SKM-1 (cell line): Measurements from ENCODE around the gene PLPPR1.
"Not testable (repeated sequence)": the region's sequence is repeated elsewhere in the genome, so short reads cannot be mapped to it uniquely, and the experiment has no call there.

Source experiments
- DNase-seq: peaks from one replicate; lab custom pipeline; 2025; ENCODE audit not compliant: unreplicated experiment; lab: John Stamatoyannopoulos, UW

PLPPR1 gene

GRCh38 chr9:101121836-101122399 is 93.4 kb downstream of the PLPPR1 start:
- DNase-seq, result no peak

DNA sequence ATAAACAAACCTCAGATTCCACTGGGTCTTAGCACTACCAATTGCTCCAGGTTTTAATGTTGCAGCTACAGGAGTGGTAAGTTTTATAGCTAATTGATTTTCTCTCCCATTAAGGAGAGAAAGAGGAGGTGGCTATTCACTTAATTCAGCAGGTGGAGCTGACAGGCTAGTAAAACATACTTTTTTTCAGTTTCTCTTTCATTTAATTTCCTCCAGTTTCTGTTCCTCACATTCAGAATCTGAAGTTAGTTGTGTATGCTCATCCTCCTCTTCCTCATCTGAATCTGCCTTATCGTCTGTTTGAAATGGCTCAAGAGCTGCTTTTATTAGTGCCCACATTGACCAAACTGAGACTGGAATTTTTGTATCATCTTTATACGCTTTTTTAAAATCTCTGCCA is 98.0 kb downstream of the PLPPR1 start:
- DNase-seq, result no peak

DNA sequence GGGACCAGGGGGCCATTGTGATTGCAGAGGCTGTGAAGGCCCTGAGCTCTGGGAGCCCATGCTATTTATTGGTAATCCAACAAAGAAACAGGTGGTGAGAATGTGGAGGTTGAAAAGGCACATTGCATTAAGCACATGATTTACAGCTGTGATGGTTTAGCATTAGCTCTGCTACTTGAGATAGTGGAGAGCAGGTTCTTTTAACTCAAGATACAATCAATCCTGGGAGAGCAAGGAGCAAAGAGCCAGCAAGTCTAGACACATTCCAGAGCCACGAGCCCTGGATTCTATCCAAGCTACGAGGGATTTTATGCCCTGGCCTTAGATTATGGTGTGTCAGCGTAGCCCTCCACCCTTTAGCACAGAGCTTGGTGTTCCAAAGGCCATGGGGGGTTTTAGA is 98.8 kb downstream of the PLPPR1 start:
- DNase-seq, result not testable (repeated sequence)

DNA sequence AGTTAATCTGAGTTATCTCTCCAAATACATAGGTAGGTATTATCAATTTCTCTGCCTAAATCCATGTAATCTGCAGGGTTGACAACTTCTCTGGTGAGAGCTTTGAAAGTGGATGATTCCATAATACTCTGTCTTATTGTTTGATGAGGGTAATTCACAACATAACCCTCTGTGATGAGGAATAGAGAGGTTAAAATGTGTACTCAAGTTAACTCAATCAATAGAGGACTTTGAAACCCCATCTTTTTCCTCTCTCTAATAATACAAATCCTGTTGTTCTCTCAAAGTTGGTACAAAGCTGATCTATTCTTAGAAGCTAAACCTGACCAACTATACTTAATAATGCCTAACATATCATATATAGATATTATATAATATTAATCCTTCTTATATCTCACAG is 100.1 kb downstream of the PLPPR1 start:
- no peak for DNase-seq

GRCh38 chr9:101130054-101130453 is 101.5 kb downstream of the PLPPR1 start:
- DNase-seq, result no peak

DNA sequence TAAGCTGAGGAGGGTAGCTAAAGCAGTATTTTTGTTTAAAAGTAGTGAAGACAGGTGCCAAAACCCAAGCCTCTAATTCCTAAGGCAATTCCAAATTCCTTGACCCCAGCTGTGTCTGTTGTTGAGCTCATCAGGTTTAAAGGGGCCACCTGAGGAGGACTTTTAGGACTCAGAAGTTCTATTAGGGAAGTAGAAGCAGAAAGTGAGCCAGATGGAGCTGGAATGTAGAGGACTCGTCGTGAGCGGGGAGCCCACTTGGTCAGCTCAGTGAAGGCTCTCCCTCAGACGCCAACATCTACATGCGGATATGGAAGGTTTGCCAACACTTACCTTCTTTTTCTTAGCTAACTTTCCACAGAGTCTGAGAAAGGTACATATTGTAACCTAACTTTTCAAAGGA is 102.8 kb downstream of the PLPPR1 start:
- no peak for DNase-seq

GRCh38 chr9:101132801-101133200 is 104.3 kb downstream of the PLPPR1 start:
- no peak for DNase-seq

GRCh38 chr9:101138509-101138908 is 110.0 kb downstream of the PLPPR1 start:
- no peak for DNase-seq

DNA sequence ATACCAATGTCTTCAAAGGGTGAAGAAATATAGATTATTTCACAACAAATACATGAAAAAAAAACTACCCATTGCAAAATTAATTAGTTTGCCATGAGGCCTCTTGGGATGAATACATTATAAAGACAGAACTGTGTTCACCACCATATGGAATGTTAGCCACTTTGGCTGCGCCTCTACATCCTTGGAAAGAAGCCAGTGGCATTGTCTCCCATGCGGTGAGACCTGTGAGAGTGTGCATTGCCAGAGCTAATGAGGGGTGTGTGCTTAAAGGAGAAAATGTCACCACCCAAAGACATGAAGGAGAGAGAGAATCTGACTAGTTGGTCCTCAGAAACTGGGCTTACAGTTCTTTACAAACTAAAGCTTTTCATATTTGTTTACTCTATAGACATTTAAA is 110.6 kb downstream of the PLPPR1 start:
- no peak for DNase-seq

DNA sequence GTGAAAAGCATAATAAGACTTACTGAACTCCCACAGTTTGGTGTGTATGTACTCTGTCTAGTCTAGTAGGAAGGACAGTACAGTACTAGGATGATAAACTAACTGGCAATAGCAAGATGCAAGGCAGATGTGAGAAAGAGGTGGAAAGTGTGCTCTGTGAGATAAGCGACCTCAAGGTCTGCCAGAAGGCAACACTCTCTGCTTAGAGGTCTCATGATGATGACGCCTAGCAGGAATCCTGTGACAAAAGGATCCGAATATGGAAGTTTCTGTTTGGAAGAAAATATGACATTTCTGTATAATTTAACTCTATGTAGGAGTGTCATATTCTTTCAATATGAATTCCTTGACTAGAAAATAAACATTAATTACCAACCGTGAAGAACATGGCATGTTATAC is 112.2 kb downstream of the PLPPR1 start:
- DNase-seq, result no peak

- no peak for DNase-seq
These were observed 118.0 kb downstream of the PLPPR1 start for GRCh38 chr9:101146508-101146907.

GRCh38 chr9:101148344-101148743 is 119.8 kb downstream of the PLPPR1 start:
- DNase-seq, result no peak

- no peak for DNase-seq
These were observed 129.8 kb downstream of the PLPPR1 start for GRCh38 chr9:101158361-101158760.

- DNase-seq, result no peak
These were observed 133.7 kb downstream of the PLPPR1 start for GRCh38 chr9:101162231-101162630.

GRCh38 chr9:101165131-101165530 is 136.6 kb downstream of the PLPPR1 start:
- no peak for DNase-seq

DNA sequence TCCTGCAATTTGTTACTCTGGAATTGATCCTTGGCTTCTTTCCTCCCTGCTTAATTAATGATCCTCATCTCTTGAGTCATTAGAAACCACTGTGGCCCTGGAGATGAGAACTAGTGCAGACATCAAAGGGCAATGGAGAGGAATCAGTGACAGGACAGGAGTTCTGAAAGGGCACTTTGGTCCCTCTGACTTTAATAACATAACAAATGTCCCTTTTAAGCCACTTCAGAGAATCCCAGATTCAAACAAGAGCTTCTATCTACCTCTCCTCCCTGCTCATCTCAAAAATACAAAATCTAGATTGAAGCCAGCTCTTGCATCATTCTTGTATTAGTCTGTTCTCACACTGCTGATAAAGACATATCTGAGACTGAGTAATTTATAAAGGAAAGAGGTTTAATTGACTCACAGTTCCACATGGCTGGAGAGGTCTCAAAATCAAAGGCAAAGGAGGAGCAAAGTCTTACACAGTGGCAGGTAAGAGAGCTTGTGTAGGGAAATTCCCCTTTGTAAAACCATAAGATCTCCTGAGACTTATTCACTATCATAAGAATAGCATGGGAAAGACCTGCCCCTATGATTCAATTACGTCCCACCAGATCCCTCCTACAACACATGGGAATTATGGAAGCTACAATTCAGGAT is 139.1 kb downstream of the PLPPR1 start:
- no peak for DNase-seq

DNA sequence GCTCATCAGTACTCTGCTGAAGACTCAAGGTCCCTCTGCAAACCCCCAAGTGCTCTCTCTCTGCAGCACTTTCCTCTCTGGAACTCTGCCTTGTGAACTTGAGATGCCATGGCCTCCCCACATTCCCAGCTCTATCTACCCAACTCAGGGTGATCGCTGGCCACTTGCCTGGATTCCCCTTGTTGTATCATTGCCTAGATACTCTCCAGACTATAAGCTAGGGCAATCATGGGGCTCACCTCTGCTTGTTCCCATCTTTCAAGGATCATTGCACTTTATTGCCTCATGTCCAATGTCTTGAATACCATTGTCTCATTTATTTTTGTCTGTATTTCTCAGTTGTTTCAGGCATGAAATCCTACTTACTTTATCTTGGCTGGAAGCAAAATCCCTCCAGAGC is 144.1 kb downstream of the PLPPR1 start:
- DNase-seq, result no peak

DNA sequence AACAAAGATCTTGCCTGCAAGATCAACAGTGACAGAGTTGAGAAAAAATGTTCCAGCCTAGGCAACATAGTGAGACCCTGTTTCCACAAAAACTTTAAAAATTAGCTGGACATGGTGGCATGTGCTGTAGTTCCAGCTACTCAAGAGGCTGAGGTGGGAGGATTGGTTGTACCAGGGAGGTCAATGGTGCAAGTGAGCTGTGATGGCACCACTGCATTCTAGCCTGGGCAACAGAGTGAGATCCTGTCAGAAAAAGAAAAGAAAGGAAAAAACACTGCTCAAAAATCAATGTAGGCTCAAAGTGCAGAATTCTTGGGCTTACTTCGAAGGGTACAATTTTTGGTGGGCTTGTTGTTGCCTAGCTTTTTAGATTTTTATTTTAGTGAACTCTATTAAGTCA is 145.4 kb downstream of the PLPPR1 start:
- no peak for DNase-seq

DNA sequence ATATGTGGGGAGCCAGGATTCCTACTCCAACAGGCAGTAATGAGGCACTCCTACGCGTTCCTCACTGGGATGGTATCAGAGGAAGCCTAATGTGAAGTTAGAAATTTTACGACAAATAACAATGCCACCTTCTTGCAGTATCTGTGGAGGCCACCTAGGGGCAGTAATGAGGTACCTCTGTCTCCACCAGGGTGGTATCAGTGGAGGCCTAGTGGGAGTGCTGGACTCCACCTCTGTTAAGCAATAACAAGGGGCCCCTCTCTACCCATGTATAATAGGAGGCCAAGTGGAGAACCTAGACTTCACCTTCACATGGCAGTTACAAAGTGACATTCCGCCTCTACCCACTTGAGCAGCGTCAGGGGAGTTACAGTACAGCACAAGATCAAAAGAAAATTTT is 147.9 kb downstream of the PLPPR1 start:
- DNase-seq, result no peak

GRCh38 chr9:101184813-101185278 is 156.3 kb downstream of the PLPPR1 start:
- no peak for DNase-seq

GRCh38 chr9:101191723-101192122 is 163.2 kb downstream of the PLPPR1 start:
- no peak for DNase-seq

DNA sequence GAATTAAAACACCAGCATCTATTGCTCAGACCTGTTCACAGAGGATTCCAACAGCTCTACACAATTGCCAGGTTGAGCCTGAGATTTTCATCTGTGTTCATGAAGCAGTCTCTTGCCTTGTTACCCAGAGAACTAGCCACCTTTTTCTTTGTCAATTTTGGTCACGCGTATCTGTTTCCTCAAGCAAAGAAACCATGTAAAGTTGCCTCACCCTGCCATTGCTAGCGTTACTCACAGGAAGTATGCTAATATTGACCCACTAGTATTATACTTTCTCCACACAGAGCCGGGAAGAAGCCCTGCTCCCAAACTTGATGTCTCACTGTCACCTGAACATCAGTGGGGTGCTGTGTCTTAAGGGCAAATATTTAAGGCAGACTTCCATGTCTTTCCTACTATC is 168.5 kb downstream of the PLPPR1 start:
- DNase-seq, result no peak

- DNase-seq, result no peak
These were observed 172.3 kb downstream of the PLPPR1 start for GRCh38 chr9:101200852-101201251.
